Measurements from ENCODE around the gene TTBK2.
"Not testable (repeated sequence)": the region's sequence is repeated elsewhere in the genome, so short reads cannot be mapped to it uniquely, and the experiment has no call there.

The TTBK2 gene

DNA sequence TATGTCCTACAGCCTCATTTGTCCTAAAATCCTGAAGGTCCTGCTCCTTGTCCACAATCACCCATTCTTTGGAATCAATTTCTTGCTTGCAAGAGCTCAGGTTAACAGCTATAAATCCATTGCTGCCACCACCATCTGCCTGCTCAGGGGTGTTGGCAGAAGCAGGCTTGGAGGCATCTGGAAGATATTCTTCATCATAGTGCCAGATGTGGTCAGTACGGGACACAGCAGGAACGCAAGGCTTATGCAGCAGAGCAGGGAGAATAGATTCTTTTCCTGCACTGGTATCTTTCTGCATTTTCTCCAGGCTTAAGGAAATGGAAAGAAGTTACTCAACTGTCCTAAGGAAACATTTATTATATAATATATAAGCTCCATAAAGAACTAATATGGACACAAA, 145.2 kb downstream of the TTBK2 start:
- WGBS (ENCODE audit: extremely low coverage, insufficient coverage, insufficient read length) = no CpG with 5 or more reads among the region's 2 CpGs
- Histone ChIP-seq H2AFZ (ENCODE audit: insufficient read depth, low read length, poor library complexity) (no peak overlapping the region), H3K4ac (ENCODE audit: low read depth, low read length) (no peak overlapping the region), H3K14ac (ENCODE audit: low read length) (no peak overlapping the region), H3K9ac (ENCODE audit: low read length) (no peak overlapping the region), H3K9me3 (ENCODE audit: insufficient read depth, low read depth, low read length) (no peaks in the 10 kb centered on the region), H3K27ac (ENCODE audit: low read depth, low read length) (no peak overlapping the region), H3K4me1 (ENCODE audit: control insufficient read depth in 1 of 2, insufficient read depth in 2 of 2, low read length in 2 of 2) (no peaks in the 10 kb centered on the region), H3K4me2 (ENCODE audit: low read length) (no peak overlapping the region), H2AK5ac (ENCODE audit: low read length) (no peak overlapping the region), H2BK12ac (ENCODE audit: low read length) (no peak overlapping the region), H3K23ac (ENCODE audit: low read length) (no peak overlapping the region), H3K18ac (ENCODE audit: low read length) (no peak overlapping the region), H3K79me2 (ENCODE audit: control insufficient read depth, insufficient read depth, low read length, poor library complexity) (no peaks in the 10 kb centered on the region), H4K12ac (ENCODE audit: low read depth, low read length) (no peak overlapping the region), H3K36me3 (ENCODE audit: control insufficient read depth in 1 of 2, insufficient read depth in 2 of 2, low read length in 2 of 2) (peaks cover 0 to 2% of the 10 kb centered on the region in 2 experiments), H2BK5ac (ENCODE audit: low read depth, low read length, poor library complexity) (no peak overlapping the region), H3K27me3 (ENCODE audit: insufficient read depth, low read length) (no peaks in the 10 kb centered on the region), H3K79me1 (ENCODE audit: low read length) (no peaks in the 10 kb centered on the region), H2BK120ac (ENCODE audit: insufficient read depth, low read length, poor library complexity) (no peak overlapping the region), H3K4me3 (ENCODE audit: low read depth, low read length) (no peak overlapping the region), H4K91ac (ENCODE audit: low read depth, low read length) (no peak overlapping the region), H4K8ac (ENCODE audit: low read depth, low read length) (no peak overlapping the region)
- no peak for DNase-seq

DNA sequence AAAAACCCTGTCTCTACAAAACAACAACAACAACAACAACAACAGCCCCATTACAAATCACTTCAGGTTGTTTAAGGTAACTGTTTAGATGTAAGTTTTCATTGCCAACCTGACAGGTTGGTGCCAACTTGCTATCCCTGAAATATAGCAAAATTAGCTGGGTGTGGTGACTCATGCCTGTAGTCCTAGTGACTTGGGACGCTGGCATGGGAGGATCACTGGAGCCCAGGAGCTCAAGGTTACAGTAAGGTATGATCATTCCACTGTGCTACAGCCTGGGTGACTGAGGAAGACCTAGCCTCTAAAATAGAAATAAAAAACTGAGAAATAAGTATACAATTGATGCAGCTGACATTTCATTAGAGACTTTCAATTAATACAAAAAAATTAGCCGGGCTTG, 147.7 kb downstream of the TTBK2 start:
- Histone ChIP-seq H3K14ac (ENCODE audit: low read length) (no peak overlapping the region), H4K8ac (ENCODE audit: low read depth, low read length) (no peak overlapping the region), H4K91ac (ENCODE audit: low read depth, low read length) (no peak overlapping the region), H3K79me2 (ENCODE audit: control insufficient read depth, insufficient read depth, low read length, poor library complexity) (no peaks in the 10 kb centered on the region), H2BK12ac (ENCODE audit: low read length) (no peak overlapping the region), H3K4me2 (ENCODE audit: low read length) (no peak overlapping the region), H3K4ac (ENCODE audit: low read depth, low read length) (no peak overlapping the region), H3K36me3 (ENCODE audit: control insufficient read depth in 1 of 2, insufficient read depth in 2 of 2, low read length in 2 of 2) (peaks cover 0 to 2% of the 10 kb centered on the region in 2 experiments), H4K12ac (ENCODE audit: low read depth, low read length) (no peak overlapping the region), H2BK5ac (ENCODE audit: low read depth, low read length, poor library complexity) (no peak overlapping the region), H3K18ac (ENCODE audit: low read length) (no peak overlapping the region), H3K4me1 (ENCODE audit: control insufficient read depth in 1 of 2, insufficient read depth in 2 of 2, low read length in 2 of 2) (no peaks in the 10 kb centered on the region), H3K9me3 (ENCODE audit: insufficient read depth, low read depth, low read length) (no peaks in the 10 kb centered on the region), H3K23ac (ENCODE audit: low read length) (no peak overlapping the region), H3K79me1 (ENCODE audit: low read length) (no peaks in the 10 kb centered on the region), H3K9ac (ENCODE audit: low read length) (no peak overlapping the region), H3K27me3 (ENCODE audit: insufficient read depth, low read length) (no peaks in the 10 kb centered on the region), H3K27ac (ENCODE audit: low read depth, low read length) (no peak overlapping the region), H2BK120ac (ENCODE audit: insufficient read depth, low read length, poor library complexity) (no peak overlapping the region), H2AFZ (ENCODE audit: insufficient read depth, low read length, poor library complexity) (no peak overlapping the region), H2AK5ac (ENCODE audit: low read length) (no peak overlapping the region), H3K4me3 (ENCODE audit: low read depth, low read length) (no peak overlapping the region)
- DNase-seq = no peak
- WGBS (ENCODE audit: extremely low coverage, insufficient coverage, insufficient read length) = no CpG with 5 or more reads among the region's 2 CpGs

DNA sequence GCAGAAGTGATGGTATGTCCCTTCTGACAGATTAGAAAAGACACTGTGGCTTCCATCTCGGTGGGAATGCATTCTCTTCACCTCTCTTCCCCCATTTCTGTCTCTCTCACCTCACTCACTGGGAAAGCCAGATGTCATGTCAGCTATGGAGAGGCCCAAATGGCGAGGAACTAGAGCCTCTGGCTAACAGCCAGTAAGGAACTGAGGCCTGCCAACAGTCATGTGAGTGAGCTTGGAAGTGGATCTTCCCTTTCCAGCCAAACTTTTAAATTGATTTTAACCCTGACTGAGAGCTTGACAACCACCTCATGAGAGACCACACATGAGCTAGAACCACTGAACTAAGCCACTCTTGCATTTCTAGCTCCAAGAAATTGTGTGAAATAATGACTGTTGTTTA, 148.4 kb downstream of the TTBK2 start:
- Histone ChIP-seq H3K23ac (ENCODE audit: low read length) (no peak overlapping the region), H4K91ac (ENCODE audit: low read depth, low read length) (no peak overlapping the region), H3K79me1 (ENCODE audit: low read length) (no peaks in the 10 kb centered on the region), H3K18ac (ENCODE audit: low read length) (no peak overlapping the region), H3K4me3 (ENCODE audit: low read depth, low read length) (no peak overlapping the region), H2AFZ (ENCODE audit: insufficient read depth, low read length, poor library complexity) (no peak overlapping the region), H3K4me2 (ENCODE audit: low read length) (no peak overlapping the region), H3K27ac (ENCODE audit: low read depth, low read length) (no peak overlapping the region), H3K27me3 (ENCODE audit: insufficient read depth, low read length) (no peaks in the 10 kb centered on the region), H3K9ac (ENCODE audit: low read length) (no peak overlapping the region), H3K14ac (ENCODE audit: low read length) (no peak overlapping the region), H2BK120ac (ENCODE audit: insufficient read depth, low read length, poor library complexity) (no peak overlapping the region), H2BK5ac (ENCODE audit: low read depth, low read length, poor library complexity) (no peak overlapping the region), H2BK12ac (ENCODE audit: low read length) (no peak overlapping the region), H4K12ac (ENCODE audit: low read depth, low read length) (no peak overlapping the region), H3K4ac (ENCODE audit: low read depth, low read length) (no peak overlapping the region), H3K36me3 (ENCODE audit: control insufficient read depth in 1 of 2, insufficient read depth in 2 of 2, low read length in 2 of 2) (peaks cover 0 to 2% of the 10 kb centered on the region in 2 experiments), H3K9me3 (ENCODE audit: insufficient read depth, low read depth, low read length) (no peaks in the 10 kb centered on the region), H4K8ac (ENCODE audit: low read depth, low read length) (no peak overlapping the region), H3K4me1 (ENCODE audit: control insufficient read depth in 1 of 2, insufficient read depth in 2 of 2, low read length in 2 of 2) (no peaks in the 10 kb centered on the region), H2AK5ac (ENCODE audit: low read length) (no peak overlapping the region), H3K79me2 (ENCODE audit: control insufficient read depth, insufficient read depth, low read length, poor library complexity) (no peaks in the 10 kb centered on the region)
- WGBS (ENCODE audit: extremely low coverage, insufficient coverage, insufficient read length) = no CpG with 5 or more reads among the region's 2 CpGs
- DNase-seq = no peak

DNA sequence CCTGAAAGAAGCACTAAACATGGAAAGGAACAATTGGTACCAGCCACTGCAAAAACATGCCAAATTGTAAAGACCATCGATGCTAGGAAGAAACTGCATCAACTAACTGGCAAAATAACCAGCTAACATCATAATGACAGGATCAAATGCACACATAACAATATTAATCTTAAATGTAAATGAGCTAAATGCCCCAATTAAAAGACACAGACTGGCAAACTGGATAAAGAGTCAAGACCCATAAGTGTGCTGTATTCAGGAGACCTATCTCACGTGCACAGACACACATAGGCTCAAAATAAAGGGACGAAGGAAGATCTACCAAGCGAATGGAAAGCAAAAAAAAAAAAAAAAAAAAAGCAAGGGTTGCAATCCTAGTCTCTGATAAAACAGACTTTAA, 154.5 kb downstream of the TTBK2 start:
- not testable (repeated sequence) for H4K91ac ChIP-seq (ENCODE audit: low read depth, low read length); H3K79me1 ChIP-seq (ENCODE audit: low read length); H3K9ac ChIP-seq (ENCODE audit: low read length); H3K27ac ChIP-seq (ENCODE audit: low read depth, low read length); H4K8ac ChIP-seq (ENCODE audit: low read depth, low read length); DNase-seq; H3K79me2 ChIP-seq (ENCODE audit: control insufficient read depth, insufficient read depth, low read length, poor library complexity); H3K4ac ChIP-seq (ENCODE audit: low read depth, low read length); H2BK120ac ChIP-seq (ENCODE audit: insufficient read depth, low read length, poor library complexity); H3K4me3 ChIP-seq (ENCODE audit: low read depth, low read length); H3K18ac ChIP-seq (ENCODE audit: low read length); H2BK5ac ChIP-seq (ENCODE audit: low read depth, low read length, poor library complexity); H2AFZ ChIP-seq (ENCODE audit: insufficient read depth, low read length, poor library complexity); H3K36me3 ChIP-seq (ENCODE audit: control insufficient read depth in 1 of 2, insufficient read depth in 2 of 2, low read length in 2 of 2); H4K12ac ChIP-seq (ENCODE audit: low read depth, low read length); H3K27me3 ChIP-seq (ENCODE audit: insufficient read depth, low read length); H3K23ac ChIP-seq (ENCODE audit: low read length); H2BK12ac ChIP-seq (ENCODE audit: low read length); H3K9me3 ChIP-seq (ENCODE audit: insufficient read depth, low read depth, low read length); H3K4me1 ChIP-seq (ENCODE audit: control insufficient read depth in 1 of 2, insufficient read depth in 2 of 2, low read length in 2 of 2); H3K4me2 ChIP-seq (ENCODE audit: low read length); H2AK5ac ChIP-seq (ENCODE audit: low read length); H3K14ac ChIP-seq (ENCODE audit: low read length)
- no CpG with 5 or more reads among the region's 4 CpGs for WGBS (ENCODE audit: extremely low coverage, insufficient coverage, insufficient read length)
